ENCODE results near the gene COL11A1.

DNA sequence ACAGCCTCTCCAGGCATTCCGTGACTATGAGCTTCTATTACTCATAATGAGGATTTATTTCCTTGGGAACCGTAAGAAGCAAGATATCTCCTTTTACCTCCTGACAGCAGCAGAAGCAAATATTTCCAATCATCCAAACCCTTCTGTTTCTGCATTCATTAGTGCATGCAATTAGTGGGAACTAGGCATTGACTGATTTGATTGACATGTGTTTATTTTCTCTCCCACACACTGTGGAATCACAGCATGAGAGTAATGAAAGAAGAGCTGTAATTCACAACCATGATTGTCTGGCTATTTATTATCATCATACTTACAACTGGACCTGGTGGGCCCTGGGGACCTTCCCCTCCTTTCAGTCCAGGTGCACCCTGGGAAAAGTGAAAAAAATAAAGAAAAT is 146.8 kb downstream of the COL11A1 start:
- TF ChIP-seq POLR2A (IDR thresholded peaks at IDR 0.05) (no peak), EP300 (IDR thresholded peaks at IDR 0.05; ENCODE audit: low read depth) (no peak)
- TF ChIP-seq, protein P1, sequence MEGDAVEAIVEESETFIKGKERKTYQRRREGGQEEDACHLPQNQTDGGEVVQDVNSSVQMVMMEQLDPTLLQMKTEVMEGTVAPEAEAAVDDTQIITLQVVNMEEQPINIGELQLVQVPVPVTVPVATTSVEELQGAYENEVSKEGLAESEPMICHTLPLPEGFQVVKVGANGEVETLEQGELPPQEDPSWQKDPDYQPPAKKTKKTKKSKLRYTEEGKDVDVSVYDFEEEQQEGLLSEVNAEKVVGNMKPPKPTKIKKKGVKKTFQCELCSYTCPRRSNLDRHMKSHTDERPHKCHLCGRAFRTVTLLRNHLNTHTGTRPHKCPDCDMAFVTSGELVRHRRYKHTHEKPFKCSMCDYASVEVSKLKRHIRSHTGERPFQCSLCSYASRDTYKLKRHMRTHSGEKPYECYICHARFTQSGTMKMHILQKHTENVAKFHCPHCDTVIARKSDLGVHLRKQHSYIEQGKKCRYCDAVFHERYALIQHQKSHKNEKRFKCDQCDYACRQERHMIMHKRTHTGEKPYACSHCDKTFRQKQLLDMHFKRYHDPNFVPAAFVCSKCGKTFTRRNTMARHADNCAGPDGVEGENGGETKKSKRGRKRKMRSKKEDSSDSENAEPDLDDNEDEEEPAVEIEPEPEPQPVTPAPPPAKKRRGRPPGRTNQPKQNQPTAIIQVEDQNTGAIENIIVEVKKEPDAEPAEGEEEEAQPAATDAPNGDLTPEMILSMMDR (IDR thresholded peaks at IDR 0.05), result no peak

All from transverse colon (tissue), 3 donors.